IPS-20b (cell line): Measurements from ENCODE around the gene TRAP1.

Experiments
- H3K27ac ChIP-seq: one replicate; pipeline ENCODE4 v1.5.1; 2013; ENCODE audit warnings: low read length
- H3K27me3 ChIP-seq: 2 replicates; pipeline ENCODE4 v1.6.1; 2013; ENCODE audit warnings: mild to moderate bottlenecking, low read length, inconsistent platforms; ENCODE audit not compliant: insufficient read depth
- H3K36me3 ChIP-seq: 2 replicates; pipeline ENCODE4 v1.6.1; 2013; ENCODE audit warnings: low read depth, mild to moderate bottlenecking, inconsistent platforms, low read length, moderate library complexity; ENCODE audit not compliant: insufficient read depth
- H3K4me1 ChIP-seq: 2 replicates; pipeline ENCODE4 v1.6.1; 2013; ENCODE audit warnings: mild to moderate bottlenecking, control low read depth, inconsistent platforms, low read length, moderate library complexity; ENCODE audit not compliant: insufficient read depth
- H3K4me3 ChIP-seq: 2 replicates; pipeline ENCODE4 v1.5.1; 2013; ENCODE audit warnings: mild to moderate bottlenecking, low read length, inconsistent platforms
- H3K9ac ChIP-seq: 2 replicates; pipeline ENCODE4 v1.6.1; 2013; ENCODE audit warnings: low read depth, mild to moderate bottlenecking, inconsistent platforms, low read length, moderate library complexity
- H3K9me3 ChIP-seq: 2 replicates; pipeline ENCODE4 v1.6.1; 2013; ENCODE audit warnings: mild to moderate bottlenecking, low read depth, low read length, inconsistent platforms; ENCODE audit not compliant: insufficient read depth

TRAP1 gene

GRCh38 chr16:3717235-3718018 is at the start of gene TRAP1:
Gene TRAP1 (minus strand): TSS chr16:3717524. CDS start chr16:3717508, 16 bp downstream.
- H3K4me1 ChIP-seq: peaks cover 4% of the 10 kb centered on the region; the same call in 1 of the 2 replicates
- H3K36me3 ChIP-seq: peaks cover 20% of the 10 kb centered on the region; the same call in 1 of the 2 replicates
- H3K27me3 ChIP-seq: no peaks in the 10 kb centered on the region
- no peaks in the 10 kb centered on the region for H3K9me3 ChIP-seq
- peak within 1 kb of the TSS; percentile 94 for H3K9ac ChIP-seq
- peak within 1 kb of the TSS; percentile 76 for H3K4me3 ChIP-seq
- H3K27ac ChIP-seq: peak within 1 kb of the TSS; percentile 42

GRCh38 chr16:3766177-3766576 is 48.9 kb upstream of the TRAP1 start:
- no peaks in the 10 kb centered on the region for H3K27me3 ChIP-seq
- H3K36me3 ChIP-seq: peaks cover 91% of the 10 kb centered on the region
- H3K9me3 ChIP-seq: no peaks in the 10 kb centered on the region
- H3K9ac ChIP-seq: no peak overlapping the region
- H3K4me3 ChIP-seq: no peak overlapping the region
- no peak overlapping the region for H3K27ac ChIP-seq
- no peaks in the 10 kb centered on the region for H3K4me1 ChIP-seq

- Histone ChIP-seq H3K4me1 (no peaks in the 10 kb centered on the region), H3K9me3 (no peaks in the 10 kb centered on the region), H3K36me3 (peaks cover 80% of the 10 kb centered on the region), H3K27ac (no peak overlapping the region), H3K4me3 (no peak overlapping the region), H3K27me3 (no peaks in the 10 kb centered on the region), H3K9ac (no peak overlapping the region)
These were observed 47.1 kb upstream of the TRAP1 start for GRCh38 chr16:3764409-3764808.

DNA sequence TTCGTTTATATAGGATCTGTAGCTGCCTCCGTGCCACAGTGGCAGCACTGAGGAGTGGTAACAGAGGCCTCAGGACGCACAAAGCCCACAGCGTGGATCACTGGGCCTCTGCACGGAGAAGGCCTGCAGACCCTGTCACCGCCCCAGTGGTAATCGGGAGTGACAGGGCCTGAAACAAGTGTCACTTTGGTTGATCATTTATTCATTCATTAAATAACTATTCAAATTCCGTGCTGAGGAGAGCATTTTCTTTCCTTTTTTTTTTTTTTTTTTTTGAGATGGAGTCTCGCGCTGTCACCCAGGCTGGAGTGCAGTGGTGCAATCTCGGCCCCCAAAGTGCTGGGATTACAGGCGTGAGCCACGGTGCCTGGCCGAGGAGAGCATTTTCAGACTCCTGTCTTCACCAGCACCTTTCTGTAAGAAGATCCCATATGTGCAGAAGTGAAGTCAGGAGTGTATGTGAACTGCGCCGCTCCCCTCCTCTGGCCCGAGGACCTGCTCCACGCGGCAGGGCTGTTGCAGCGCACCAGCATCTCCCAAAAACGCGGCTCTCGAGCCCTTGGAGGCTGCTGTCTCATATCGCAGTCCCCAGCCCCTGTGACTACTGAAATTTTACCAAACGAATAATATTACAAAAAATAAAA is 44.9 kb upstream of the TRAP1 start:
- Histone ChIP-seq H3K36me3 (peaks cover 78% of the 10 kb centered on the region), H3K27me3 (no peaks in the 10 kb centered on the region), H3K9me3 (no peaks in the 10 kb centered on the region), H3K27ac (no peak overlapping the region), H3K4me3 (no peak overlapping the region), H3K9ac (no peak overlapping the region), H3K4me1 (no peaks in the 10 kb centered on the region)

DNA sequence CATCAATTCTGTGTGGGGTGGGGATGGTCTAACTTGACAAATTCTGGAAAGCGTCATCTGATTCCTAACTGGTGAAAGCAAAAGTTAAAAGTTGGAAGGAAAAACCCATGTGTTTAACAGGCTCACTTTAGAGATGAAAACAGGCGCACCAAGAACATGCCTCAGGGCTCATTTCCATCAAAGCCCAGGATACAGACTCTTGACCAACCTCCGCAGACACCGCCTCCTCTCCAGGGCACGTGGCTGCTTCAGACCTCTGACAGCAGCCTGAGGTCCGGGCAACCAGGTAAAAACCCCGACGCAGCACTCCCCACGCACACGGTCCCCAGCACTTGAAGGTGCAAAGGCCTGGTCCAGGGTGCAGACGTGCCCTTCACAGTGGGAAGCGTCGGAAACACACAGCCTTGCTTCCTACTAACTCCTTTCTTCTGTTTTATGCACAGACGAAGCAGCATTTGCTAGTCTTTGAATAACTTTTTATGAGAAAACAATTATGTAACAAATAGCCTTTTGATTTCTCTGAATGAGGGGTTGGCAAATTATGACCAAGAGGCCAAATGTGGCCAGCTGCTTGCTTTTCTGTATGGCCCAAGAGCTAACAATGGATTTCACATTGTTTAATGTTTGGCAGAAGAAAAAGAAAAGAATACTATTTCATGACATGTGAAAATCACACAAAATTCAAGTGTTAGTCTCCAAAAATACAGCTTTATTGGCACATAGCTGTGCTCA is 44.2 kb upstream of the TRAP1 start:
- no peaks in the 10 kb centered on the region for H3K4me1 ChIP-seq
- no peak overlapping the region for H3K4me3 ChIP-seq
- no peak overlapping the region for H3K27ac ChIP-seq
- no peaks in the 10 kb centered on the region for H3K9me3 ChIP-seq
- no peaks in the 10 kb centered on the region for H3K27me3 ChIP-seq
- H3K36me3 ChIP-seq: peaks cover 78% of the 10 kb centered on the region
- H3K9ac ChIP-seq: no peak overlapping the region

- Histone ChIP-seq H3K27ac (no peak overlapping the region), H3K9ac (no peak overlapping the region), H3K36me3 (peaks cover 78% of the 10 kb centered on the region), H3K27me3 (no peaks in the 10 kb centered on the region), H3K9me3 (no peaks in the 10 kb centered on the region), H3K4me1 (no peaks in the 10 kb centered on the region), H3K4me3 (no peak overlapping the region)
These were observed 43.2 kb upstream of the TRAP1 start for GRCh38 chr16:3760518-3760917.

GRCh38 chr16:3759736-3760135 is 42.4 kb upstream of the TRAP1 start:
- Histone ChIP-seq H3K36me3 (peaks cover 78% of the 10 kb centered on the region), H3K27ac (no peak overlapping the region)

GRCh38 chr16:3756113-3756512 is 38.8 kb upstream of the TRAP1 start:
- peaks cover 79% of the 10 kb centered on the region for H3K36me3 ChIP-seq
- no peaks in the 10 kb centered on the region for H3K27me3 ChIP-seq
- H3K9ac ChIP-seq: no peak overlapping the region
- no peaks in the 10 kb centered on the region for H3K4me1 ChIP-seq
- no peak overlapping the region for H3K27ac ChIP-seq
- no peak overlapping the region for H3K4me3 ChIP-seq
- no peaks in the 10 kb centered on the region for H3K9me3 ChIP-seq

More at GRCh38 chr16:3759736-3760135, 42.4 kb upstream of the TRAP1 start:
- H3K9ac ChIP-seq: no peak overlapping the region
- no peak overlapping the region for H3K4me3 ChIP-seq
- H3K27me3 ChIP-seq: no peaks in the 10 kb centered on the region
- H3K9me3 ChIP-seq: no peaks in the 10 kb centered on the region
- H3K4me1 ChIP-seq: no peaks in the 10 kb centered on the region

DNA sequence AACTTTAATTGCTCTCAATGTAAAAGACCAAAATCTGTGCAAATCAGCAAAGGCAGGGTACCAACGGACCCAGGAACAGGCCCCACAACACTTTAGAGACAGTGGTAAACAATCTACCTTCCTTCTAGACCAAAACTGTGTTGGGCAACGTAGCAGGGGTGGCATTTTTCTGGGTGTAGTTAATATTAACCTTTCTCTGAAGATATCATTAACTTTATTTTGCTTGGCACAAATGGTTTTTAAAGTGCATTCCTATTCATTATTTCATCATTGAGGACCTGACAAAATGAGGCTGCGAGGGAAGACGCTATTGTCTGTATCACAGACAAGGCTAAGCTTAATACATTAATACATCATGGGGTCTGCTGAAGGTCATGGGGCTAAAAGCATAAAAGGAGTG is 37.9 kb upstream of the TRAP1 start:
- Histone ChIP-seq H3K9me3 (no peaks in the 10 kb centered on the region), H3K36me3 (peaks cover 81% of the 10 kb centered on the region), H3K4me1 (no peaks in the 10 kb centered on the region), H3K9ac (no peak overlapping the region), H3K4me3 (no peak overlapping the region), H3K27me3 (no peaks in the 10 kb centered on the region), H3K27ac (no peak overlapping the region)

DNA sequence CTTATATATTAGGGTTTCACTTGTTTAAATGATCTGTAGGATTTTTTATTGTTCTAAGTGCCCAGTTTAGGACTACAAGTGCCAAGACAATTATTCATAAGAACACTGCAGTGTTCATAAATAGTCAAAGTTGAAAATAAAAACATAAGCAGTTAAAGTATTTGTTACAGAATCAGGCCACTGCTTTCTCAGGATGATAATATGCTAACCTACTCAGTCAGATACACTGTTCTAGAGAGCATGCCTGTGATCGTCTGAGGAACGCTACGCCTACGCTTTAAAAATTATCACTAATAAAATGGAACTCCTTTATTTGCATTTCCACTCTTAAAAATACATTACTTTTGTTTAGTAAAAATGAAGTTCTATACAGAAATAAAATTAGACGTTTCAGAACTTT is 37.4 kb upstream of the TRAP1 start:
- no peak overlapping the region for H3K9ac ChIP-seq
- H3K9me3 ChIP-seq: no peaks in the 10 kb centered on the region
- H3K27ac ChIP-seq: no peak overlapping the region
- H3K27me3 ChIP-seq: no peaks in the 10 kb centered on the region
- no peaks in the 10 kb centered on the region for H3K4me1 ChIP-seq
- no peak overlapping the region for H3K4me3 ChIP-seq
- H3K36me3 ChIP-seq: peaks cover 83% of the 10 kb centered on the region

GRCh38 chr16:3754081-3754703 is 36.9 kb upstream of the TRAP1 start:
- no peaks in the 10 kb centered on the region for H3K9me3 ChIP-seq
- H3K9ac ChIP-seq: no peak overlapping the region
- peaks cover 83% of the 10 kb centered on the region for H3K36me3 ChIP-seq
- H3K4me3 ChIP-seq: no peak overlapping the region
- no peaks in the 10 kb centered on the region for H3K27me3 ChIP-seq
- no peaks in the 10 kb centered on the region for H3K4me1 ChIP-seq
- no peak overlapping the region for H3K27ac ChIP-seq
